DMS53 treated with DMSO at 0.1 percent for 48 hours (cell line): ENCODE measurements around the gene CCAR1.
"Not testable (repeated sequence)": the region's sequence is repeated elsewhere in the genome, so short reads cannot be mapped to it uniquely, and the experiment has no call there.

ENCODE experiments used
- DNase-seq: peaks from one replicate; lab custom pipeline; 2025; ENCODE audit not compliant: unreplicated experiment; lab: John Stamatoyannopoulos, UW

The CCAR1 gene, protein sequence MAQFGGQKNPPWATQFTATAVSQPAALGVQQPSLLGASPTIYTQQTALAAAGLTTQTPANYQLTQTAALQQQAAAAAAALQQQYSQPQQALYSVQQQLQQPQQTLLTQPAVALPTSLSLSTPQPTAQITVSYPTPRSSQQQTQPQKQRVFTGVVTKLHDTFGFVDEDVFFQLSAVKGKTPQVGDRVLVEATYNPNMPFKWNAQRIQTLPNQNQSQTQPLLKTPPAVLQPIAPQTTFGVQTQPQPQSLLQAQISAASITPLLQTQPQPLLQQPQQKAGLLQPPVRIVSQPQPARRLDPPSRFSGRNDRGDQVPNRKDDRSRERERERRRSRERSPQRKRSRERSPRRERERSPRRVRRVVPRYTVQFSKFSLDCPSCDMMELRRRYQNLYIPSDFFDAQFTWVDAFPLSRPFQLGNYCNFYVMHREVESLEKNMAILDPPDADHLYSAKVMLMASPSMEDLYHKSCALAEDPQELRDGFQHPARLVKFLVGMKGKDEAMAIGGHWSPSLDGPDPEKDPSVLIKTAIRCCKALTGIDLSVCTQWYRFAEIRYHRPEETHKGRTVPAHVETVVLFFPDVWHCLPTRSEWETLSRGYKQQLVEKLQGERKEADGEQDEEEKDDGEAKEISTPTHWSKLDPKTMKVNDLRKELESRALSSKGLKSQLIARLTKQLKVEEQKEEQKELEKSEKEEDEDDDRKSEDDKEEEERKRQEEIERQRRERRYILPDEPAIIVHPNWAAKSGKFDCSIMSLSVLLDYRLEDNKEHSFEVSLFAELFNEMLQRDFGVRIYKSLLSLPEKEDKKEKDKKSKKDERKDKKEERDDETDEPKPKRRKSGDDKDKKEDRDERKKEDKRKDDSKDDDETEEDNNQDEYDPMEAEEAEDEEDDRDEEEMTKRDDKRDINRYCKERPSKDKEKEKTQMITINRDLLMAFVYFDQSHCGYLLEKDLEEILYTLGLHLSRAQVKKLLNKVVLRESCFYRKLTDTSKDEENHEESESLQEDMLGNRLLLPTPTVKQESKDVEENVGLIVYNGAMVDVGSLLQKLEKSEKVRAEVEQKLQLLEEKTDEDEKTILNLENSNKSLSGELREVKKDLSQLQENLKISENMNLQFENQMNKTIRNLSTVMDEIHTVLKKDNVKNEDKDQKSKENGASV

DNA sequence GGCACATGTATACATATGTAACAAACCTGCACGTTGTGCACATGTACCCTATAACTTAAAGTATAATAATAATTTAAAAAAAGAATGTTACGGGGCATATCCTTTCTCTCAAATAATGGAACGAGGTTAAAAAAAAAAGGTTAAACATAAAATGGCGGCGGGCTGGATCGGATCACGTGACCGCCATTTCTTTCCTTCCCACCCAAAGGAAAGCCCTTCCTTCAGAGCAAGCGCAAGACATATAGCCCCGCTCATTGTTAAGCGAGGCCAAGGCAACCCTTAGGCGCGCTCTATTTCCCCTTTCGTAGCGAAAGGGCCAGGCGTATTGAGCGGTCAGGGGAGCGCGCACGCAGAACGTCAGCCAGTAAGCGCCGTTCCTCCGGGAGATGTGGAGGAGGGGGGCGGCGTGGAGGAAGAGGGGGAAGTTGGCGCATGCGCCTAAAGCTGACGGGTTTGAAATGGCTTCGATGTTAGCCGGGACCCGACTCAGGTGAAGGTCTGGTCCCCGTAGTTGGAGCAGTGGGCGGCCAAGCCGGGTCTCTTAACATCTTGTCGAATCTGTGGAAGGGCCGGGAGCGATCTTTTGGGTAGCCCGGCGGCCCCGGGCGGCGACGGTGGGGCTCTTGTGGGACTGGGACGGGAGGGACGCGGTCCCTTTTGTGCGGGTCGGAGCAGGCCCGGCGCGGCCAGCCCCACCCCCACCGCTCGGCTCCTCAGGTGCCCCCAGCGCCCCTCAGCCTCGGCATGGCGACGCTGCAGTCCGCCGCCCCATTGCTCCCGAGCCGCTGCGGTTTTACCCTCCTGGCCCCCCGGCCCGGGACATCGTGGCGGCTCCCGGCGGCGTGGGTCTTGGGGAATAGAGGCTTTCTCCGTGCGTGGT, at the start of gene CCAR1:
CCAR1 (plus strand) TSS at position 447 of the 880 bp plus-strand sequence. CDS start 1,266 bp downstream, outside the sequence.
- peak; percentile 98 for DNase-seq

DNA sequence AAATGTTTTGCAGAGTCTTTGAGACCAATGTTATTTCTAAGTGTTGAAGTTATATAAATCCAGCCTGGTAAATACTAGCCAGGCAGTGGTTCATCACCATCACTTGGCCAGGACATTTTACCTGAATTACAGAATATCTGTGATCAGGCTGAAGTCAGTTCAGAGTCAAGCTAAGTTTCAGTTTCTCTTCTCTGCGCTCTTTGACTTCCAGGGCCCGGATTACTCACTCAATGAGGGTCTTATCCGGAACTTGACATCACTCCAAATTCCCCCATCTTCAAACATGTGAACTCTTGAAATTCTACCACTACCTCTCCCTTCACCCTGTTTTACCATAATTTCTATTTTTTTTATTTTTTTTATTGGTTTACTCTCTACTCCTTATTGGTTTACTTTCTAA, 36.6 kb upstream of the CCAR1 start:
- no peak for DNase-seq

DNA sequence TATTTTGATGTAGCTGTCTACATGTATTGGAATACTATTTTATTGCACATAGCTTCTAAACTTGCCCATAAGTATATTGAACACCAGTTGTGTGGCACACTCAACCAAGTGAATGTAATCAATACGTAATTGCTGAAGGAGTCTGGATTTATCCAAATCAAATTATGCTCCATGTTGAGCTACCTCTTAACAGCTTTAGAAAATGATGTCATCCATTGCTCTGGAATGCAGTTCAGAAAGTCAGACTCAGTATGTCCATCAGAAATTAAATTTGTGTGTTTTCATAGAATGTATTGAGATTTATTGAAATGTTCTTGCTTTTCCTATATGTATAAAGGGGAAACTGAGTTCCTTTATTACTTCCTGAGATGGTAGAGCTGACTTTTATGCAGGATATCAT, 25.0 kb upstream of the CCAR1 start:
- no peak for DNase-seq

DNA sequence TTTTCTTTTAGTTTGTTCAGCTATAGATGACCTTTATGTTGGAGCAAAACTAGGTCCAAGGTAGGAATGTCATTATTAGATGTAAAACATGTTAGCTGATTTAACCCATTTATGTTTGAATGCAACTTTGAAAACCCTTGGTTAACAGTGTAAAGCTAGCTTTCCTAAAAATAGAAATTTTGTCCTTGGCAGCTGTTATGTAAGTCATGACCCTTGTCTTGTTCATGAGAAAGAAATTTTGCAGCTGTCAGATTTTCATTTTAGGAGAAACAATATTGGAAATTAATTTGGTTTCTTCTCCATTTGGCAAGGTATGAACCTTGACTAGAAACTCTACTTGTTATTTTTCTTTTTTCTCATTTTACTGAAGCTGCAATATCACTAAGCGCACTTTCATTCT, 23.9 kb upstream of the CCAR1 start:
- no peak for DNase-seq

DNA sequence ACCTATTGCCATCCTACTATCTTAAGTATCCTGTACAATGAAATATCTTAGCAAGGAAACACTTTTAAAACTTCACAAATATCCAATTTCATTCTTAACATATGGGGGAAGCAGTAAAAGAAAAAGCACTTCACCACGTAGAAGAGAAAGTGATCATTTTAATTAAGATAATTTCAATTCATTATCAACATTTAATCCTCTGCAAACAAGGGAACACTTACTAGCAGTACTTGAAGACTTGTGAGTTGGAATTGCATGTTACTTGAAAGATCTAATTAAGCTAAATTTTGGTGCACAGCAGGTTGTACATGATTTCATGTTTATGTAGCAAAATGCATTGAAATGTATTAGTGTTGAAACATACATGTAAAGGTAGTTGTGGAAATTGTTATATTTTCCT, 20.8 kb upstream of the CCAR1 start:
- DNase-seq: no peak

DNA sequence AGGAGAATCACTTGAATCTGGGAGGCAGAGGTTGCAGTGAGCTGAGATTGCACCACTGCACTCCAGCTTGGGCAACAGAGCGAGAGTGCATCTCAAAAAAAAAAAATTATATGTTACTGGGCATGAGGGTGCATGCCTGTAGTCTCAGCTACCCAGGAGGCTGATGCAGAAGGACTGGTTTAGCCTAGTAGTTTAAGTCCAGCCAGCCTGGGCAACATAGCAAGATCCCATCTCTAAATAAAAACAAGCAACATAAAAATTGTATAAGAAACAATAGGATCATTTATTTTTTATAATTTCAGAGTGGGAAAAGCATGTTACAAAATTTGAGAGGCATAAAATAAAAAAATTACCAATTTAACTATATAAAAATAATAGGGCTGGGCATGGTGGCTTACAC, 15.5 kb upstream of the CCAR1 start:
- DNase-seq: no peak

DNA sequence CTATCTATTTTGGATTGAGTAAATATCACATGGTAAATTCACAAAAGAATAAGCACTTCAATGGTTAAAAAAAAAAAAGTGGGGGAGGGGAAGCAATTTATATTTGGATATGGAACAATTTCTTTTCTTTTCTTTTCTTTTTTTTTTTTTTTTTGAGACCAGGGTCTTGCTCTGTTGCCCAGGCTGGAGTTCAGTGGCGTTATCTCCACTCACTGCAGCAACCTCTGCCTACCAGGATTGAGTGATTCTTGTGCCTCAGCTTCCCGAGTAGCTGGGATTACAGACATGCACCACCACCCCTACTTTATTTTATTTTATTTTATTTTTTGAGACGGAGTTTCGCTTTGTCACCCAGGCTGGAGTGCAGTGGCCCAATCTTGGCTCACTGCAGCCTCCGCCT, 12.1 kb upstream of the CCAR1 start:
- not testable (repeated sequence) for DNase-seq

DNA sequence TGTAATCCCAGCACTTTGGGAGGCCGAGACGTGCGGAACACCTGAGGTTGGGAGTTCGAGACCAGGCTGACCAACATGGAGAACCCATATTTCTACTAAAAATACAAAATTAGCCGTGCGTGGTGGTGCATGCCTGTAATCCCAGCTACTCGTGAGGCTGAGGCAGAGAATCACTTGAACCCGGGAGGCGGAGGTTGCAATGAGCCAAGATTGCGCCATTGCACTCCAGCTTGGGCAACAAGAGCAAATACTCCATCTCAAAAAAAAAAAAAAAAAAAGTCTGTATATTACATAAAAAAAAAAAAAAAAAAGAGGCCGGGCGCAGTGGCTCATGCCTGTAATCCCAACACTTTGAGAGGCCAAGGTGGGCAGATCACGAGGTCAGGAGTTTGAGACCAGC, 8.0 kb upstream of the CCAR1 start:
- DNase-seq: not testable (repeated sequence)

DNA sequence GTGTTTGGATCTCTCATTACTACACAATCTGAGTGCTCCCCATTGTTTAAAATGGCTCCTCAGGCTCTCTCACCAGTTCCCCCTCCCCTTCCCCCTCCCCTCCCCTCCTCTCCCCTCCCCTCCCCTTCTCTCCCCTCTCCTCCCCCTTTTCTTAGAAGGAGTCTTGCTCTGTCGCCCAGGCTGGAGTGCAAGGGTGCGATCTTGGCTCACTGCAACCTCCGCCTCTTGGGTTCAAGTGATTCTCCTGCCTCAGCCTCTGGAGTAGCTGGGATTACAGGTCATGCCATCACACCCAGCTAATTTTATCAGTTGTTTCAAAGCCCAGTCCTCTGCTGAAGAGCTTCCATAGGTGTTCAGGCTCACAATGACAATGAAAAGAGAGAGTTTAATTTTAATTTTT, 3.6 kb upstream of the CCAR1 start:
- no peak for DNase-seq

DNA sequence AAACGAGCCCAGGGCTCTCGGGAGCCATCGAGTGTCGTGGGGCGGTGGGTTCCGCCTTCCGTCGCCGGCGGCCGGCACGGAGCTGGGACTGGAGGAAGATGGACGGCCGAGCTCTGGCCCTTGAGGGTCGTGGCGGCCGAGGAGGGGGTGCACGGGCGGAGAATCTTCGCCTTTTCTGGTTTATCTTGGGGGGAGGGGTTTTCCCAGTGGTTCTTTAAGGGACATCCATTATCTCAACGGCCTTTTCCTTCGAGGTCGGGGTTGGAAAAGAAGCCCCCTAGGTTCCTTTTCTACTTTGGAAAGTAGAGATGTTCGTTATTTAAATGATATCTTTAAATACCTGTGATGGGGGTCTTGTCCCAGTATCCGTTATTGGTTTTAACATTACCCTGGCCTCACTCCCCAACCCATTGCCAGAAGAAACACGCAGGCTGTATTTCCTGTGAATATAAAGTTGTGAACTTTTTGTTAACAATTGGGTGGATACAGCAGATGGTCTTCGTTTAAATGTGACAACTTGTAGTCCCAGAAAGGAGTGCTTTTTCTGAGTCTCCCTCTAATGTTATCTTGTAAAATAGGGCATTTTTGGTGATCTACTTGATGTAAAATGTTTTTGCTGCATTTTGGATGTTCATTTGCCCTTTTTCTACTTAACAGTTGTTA, 765 bp downstream of the CCAR1 start:
- DNase-seq: no peak

DNA sequence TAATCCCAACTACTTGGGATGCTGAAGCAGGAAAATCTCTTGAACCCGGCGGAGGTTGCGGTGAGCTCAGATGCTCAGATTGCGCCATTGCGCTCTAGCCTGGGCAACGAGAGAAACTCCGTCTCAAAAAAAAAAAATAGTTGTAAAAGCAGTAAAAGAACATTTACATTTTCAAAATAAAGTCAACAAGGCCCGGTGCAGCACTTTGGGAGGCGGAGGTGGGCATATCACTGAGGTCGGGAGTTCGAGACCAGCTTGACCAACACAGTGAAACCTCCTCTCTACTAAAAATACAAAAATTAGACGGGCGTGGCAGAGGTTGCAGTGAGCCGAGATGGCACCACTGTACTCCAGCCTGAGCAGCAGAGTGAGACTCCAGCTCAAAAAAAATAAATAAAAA, 4.0 kb downstream of the CCAR1 start:
- DNase-seq: no peak

DNA sequence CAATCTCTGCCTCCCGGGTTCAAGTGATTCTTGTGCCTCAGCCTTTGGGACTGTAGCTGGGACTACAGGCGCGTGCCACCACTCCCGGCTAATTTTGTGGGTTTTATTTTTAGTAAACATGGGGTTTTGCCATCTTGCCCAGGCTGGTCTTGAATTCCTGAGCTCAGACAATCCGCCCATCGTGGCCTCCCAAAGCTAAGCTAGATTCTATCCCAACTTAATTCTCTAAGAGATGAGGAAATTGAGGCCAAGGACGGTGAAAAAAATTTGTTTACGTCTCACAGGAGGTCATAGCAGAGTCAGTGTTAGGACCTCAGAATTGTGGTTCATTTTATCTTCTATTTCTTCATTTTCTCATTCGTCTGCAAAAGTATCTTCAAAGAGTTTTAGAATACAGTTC, 6.1 kb downstream of the CCAR1 start:
- DNase-seq: no peak

DNA sequence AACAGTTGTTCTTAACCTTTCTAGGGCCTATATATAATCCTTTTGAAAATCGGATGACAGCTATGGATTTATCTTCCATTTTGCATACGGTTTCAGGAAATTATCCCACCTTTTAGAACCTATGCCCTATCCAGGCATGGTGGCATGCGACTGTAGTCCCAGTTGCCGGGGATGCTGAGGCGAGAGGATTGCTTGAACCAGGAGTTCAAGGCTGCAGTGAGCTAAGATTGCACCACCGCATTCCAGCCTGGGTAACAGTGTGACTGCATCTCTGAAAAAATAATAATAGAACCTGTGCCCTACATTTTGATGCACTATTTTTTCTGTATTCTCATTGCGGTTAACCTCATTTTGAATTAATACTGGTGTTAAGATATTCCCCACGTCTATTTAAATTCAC, 11.6 kb downstream of the CCAR1 start:
- DNase-seq: no peak

DNA sequence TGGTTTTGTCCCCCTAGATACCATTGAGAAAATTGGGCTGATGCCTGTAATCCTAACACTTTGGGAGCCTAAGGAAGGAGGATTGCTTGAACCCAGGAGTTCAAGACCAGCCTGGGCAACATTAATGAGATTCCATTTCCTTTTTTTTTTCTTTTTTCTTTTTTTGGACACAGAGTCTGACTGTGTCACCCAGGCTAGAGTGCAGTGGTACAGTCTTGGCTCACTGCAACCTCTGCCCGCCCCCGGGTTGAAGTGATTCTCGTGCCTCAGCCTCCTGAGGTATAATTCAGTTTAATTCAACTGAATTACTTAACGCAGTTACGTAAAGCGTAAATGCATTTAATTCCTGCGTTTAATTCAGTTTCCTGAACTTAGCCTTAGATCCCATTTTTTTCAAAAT, 13.3 kb downstream of the CCAR1 start:
- no peak for DNase-seq

DNA sequence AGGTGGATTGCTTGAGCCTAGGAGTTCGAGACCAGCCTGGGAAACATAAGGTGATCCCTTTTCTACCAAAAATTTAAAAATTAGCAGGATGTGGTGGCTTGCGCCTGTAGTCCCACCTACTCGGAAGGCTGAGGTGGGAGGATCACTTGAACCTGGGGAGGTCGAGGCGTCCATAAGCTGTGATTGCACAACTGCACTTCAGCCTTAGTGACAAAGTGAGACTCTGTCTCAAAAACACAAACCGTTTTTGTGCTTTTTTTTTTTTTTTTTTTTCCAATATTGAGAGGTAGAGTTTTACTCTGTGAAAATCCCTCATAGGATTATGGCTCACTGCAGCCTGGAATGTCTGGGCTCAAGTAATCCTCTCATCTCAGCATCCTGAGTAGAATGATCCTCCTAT, 14.1 kb downstream of the CCAR1 start:
- no peak for DNase-seq

DNA sequence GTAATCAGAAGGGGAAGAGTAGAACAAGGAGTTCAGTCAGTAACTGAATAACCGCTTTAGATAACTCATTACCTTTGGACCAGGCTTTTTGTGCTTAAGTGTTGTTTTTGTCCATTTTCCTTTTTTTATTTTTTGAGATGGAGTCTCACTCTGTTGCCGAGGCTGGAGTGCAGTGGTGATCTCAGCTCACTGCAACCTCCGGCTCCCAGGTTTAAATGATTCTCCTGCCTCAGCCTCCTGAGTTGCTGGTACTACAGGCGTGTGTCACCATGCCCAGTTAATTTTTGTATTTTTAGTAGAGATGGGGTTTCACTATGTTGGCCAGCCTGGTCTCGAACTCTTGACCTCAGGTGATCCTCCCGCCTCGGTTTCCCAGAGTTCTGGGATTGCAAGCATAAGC, 14.7 kb downstream of the CCAR1 start:
- DNase-seq: not testable (repeated sequence)

DNA sequence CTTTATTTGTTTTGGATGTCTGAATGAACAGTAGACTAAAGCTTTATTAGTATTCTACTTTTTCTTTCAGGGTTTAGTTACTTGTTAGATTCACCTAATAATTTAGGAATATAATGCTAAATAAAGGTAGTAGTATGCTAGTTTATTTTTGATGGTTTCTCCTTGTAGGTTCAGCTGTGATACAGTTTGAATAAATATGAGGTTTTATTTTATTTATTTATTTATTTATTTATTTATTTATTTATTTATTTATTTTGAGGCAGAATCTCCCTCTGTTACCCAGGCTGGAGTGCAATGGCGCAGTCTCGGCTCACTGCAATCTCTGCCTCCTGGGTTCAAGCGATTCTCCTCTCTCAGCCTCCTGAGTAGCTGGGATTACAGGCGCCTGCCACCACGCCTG, 19.6 kb downstream of the CCAR1 start:
- not testable (repeated sequence) for DNase-seq

DNA sequence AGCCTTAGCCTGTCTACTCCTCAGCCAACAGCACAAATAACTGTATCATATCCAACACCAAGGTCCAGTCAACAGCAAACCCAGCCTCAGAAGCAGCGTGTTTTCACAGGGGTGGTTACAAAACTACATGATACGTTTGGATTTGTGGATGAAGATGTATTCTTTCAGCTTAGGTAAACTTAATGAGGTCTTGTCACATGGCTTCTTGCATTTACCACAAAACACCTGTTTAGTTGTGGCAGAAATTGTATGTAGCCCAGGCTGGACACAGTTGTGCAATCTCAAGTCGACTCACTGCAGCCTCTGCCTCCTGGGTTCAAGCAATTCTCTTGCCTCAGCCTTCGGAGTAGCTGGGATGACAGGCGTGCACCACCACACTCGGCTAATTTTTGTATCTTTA, 21.4 kb downstream of the CCAR1 start:
- DNase-seq: no peak

DNA sequence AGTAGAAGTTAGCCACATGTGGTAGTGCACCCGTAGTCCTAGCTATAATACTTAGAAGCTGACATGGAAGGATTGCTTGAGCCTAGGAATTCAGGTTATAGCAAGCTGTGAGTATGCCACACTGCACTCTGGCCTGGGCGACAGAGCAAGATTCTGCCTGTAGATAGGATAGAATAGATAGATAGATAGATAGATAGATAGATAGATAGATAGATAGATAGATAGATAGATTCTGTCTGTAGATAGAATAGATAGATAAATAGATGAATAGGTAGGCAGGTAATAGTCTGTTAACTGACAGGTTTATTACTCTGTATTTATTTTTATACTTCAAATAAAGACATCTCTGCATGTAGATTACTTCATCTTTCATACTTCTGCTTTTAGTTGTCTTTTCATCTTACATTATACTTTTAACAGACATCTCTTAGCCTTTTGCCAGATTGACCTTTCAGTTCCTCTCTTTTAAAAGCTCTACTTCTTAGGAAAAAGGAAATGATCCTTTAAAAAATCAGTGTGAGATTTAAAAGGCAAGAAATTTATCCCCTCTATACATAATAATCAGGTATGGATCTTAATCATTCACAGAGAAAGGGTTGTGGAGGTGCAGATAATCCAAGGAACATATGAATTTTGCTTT, 31.8 kb downstream of the CCAR1 start:
- DNase-seq: no peak

DNA sequence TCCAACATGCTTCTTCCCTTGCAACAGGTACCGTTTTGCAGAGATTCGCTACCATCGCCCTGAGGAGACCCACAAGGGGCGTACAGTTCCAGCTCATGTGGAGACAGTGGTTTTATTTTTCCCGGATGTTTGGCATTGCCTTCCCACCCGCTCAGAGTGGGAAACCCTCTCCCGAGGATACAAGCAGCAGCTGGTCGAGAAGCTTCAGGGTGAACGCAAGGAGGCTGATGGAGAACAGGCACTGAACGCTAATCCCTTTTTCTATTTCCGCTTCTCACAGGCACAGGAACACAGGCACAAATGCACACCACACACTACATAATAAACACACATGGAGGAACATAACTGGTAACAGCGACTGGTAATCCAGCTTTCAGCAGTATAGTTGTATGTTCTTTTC, 35.2 kb downstream of the CCAR1 start:
- DNase-seq: no peak
